ENCODE data around the gene CST3. TPM values are rescaled to one million over a fixed set of nuclear protein-coding genes. Genes with fewer than 3 reads are reported as not detected.

Gene CST3
- total and polyA plus RNA-seq, 2 of the 8 experiments (the other 6 are each of a cell fraction or from before 2014, with no cell fraction given): 53.2 to 184 TPM

GRCh38 chr20:23669866-23670265 lies 32.1 kb upstream of the CST3 start:
- TF ChIP-seq SUZ12 (IDR thresholded peaks at IDR 0.05; ENCODE audit: low read length) (no peak), BCL11A (IDR thresholded peaks at IDR 0.05; ENCODE audit: low read depth in 2 of 2, low read length in 2 of 2) (no peak), SP4 (IDR thresholded peaks at IDR 0.05; ENCODE audit: low read length) (no peak)
- H3K4me2 ChIP-seq (ENCODE audit: insufficient read depth in 1 of 2, low read depth in 2 of 2, low read length in 2 of 2): no peak overlapping the region
- no peak overlapping the region for H3K56ac ChIP-seq (replicated peaks; ENCODE audit: insufficient read length, low read depth, low read length)
- 90% methylated on average over 7 of the region's 7 CpGs; no CpG with 5 or more reads in 1 of the 2 experiments for WGBS, 2 experiments (ENCODE audit: extremely low coverage in 1 of 2, insufficient coverage in 1 of 2, insufficient read length in 1 of 2, insufficient replicate concordance in 2 of 2, low coverage in 1 of 2, low lambda C conversion rate in 2 of 2, missing lambda C conversion rate in 1 of 2)
- H3K79me1 ChIP-seq (ENCODE audit: low read depth, low read length): no peaks in the 10 kb centered on the region
- H3K4me1 ChIP-seq (replicated peaks in 1 of 4; ENCODE audit: control insufficient read depth in 3 of 4, insufficient read depth in 4 of 4, low read length in 3 of 4): no peaks in the 10 kb centered on the region
- H3K27ac ChIP-seq (ENCODE audit: low read depth, low read length): no peak overlapping the region
- no peak overlapping the region for H4K91ac ChIP-seq (replicated peaks; ENCODE audit: insufficient read length, low read length)
- FAIRE-seq (no peak), DNase-seq (ENCODE audit: low read depth in 1 of 2, low spot score in 2 of 2) (no peak)
- no peak overlapping the region for H4K8ac ChIP-seq (ENCODE audit: extremely low read depth, insufficient read depth, low read length)
- H3K4ac ChIP-seq (replicated peaks; ENCODE audit: insufficient read length, low read depth, low read length): no peak overlapping the region
- no peak overlapping the region for H2AFZ ChIP-seq (ENCODE audit: low read length)
- H3K23me2 ChIP-seq (ENCODE audit: low read depth, low read length): peaks cover 9% of the 10 kb centered on the region; the same call in 1 of the 2 replicates
- H2BK20ac ChIP-seq (ENCODE audit: low read length): no peak overlapping the region
- H3K14ac ChIP-seq (ENCODE audit: insufficient read length): no peak overlapping the region
- no peaks in the 10 kb centered on the region for H3K9me3 ChIP-seq (ENCODE audit: insufficient read depth in 2 of 2, low read depth in 1 of 2, low read length in 1 of 2)
- no peaks in the 10 kb centered on the region for H4K20me1 ChIP-seq (replicated peaks in 1 of 2; ENCODE audit: control insufficient read depth in 1 of 2, insufficient read depth in 2 of 2, low read length in 2 of 2)
- H3K4me3 ChIP-seq (ENCODE audit: extremely low read depth in 1 of 4, insufficient read depth in 2 of 4, low read depth in 3 of 4, low read length in 4 of 4): no peak overlapping the region
- H3K79me2 ChIP-seq (ENCODE audit: control insufficient read depth in 1 of 2, insufficient read depth in 2 of 2, low read length in 2 of 2): no peaks in the 10 kb centered on the region
- no peak overlapping the region for H4K5ac ChIP-seq (ENCODE audit: insufficient read length, low read depth, low read length)
- H3K27me3 ChIP-seq (replicated peaks in 1 of 4; ENCODE audit: control insufficient read depth in 3 of 4, extremely low read depth in 1 of 4, insufficient read depth in 3 of 4, low read length in 3 of 4): no peaks in the 10 kb centered on the region
- peak overlapping the region; percentile 96 for H2AK5ac ChIP-seq (ENCODE audit: low read depth, low read length)
- no peak overlapping the region for H2BK12ac ChIP-seq (ENCODE audit: low read depth, low read length)
- no peak overlapping the region for H3K18ac ChIP-seq (ENCODE audit: extremely low read depth, low read length)
- H2BK5ac ChIP-seq (ENCODE audit: low read depth, low read length): no peak overlapping the region
- H2BK15ac ChIP-seq (ENCODE audit: low read length): no peak overlapping the region
- H3K36me3 ChIP-seq (ENCODE audit: control insufficient read depth in 2 of 4, insufficient read depth in 4 of 4, low read length in 3 of 4): no peaks in the 10 kb centered on the region
- ChIA-PET CTCF (ENCODE audit: partially characterized antibody) (interaction anchor here (1.0 kb wide), 1 partner anchor 14 kb away, joined by 4 read pairs; no protein-coding TSS in a partner anchor), POLR2A (ENCODE audit: partially characterized antibody) (no interaction called here)
- H3K9ac ChIP-seq (replicated peaks in 1 of 4; ENCODE audit: extremely low read depth in 1 of 4, low read depth in 3 of 4, low read length in 3 of 4): no peak overlapping the region
- H3K23ac ChIP-seq (ENCODE audit: insufficient read length): no peak overlapping the region
- no peak overlapping the region for H2BK120ac ChIP-seq (replicated peaks; ENCODE audit: low read depth, low read length)

Measured in H1 (cell line).